Cardiac muscle cell (in vitro differentiated cells and primary cell): ENCODE data around the gene HEBP1. TPM values are rescaled to one million over a fixed set of nuclear protein-coding genes. Genes with fewer than 3 reads are reported as not detected.
A peak's percentile ranks its signal among the peaks of the same experiment; 100 is the strongest.

ENCODE experiments used
- DNase-seq, 2 donors: peaks; one replicate each; pipeline versions ENCODE4 v3.0.0 to v3.0.0-alpha.2; 2010 to 2017; ENCODE audit warnings: low read depth in 1 of 2, low spot score in 1 of 2
- H3K27ac ChIP-seq: fragments of 200-600 bp; sonication (generic); 2 replicates; pipeline ENCODE4 v1.5.1; 2016
- H3K27me3 ChIP-seq: fragments of 200-600 bp; sonication (generic); 2 replicates; pipeline ENCODE4 v1.6.0; 2016; ENCODE audit warnings: control low read depth
- H3K36me3 ChIP-seq: fragments of 200-600 bp; sonication (generic); 2 replicates; pipeline ENCODE4 v1.5.1; 2016; ENCODE audit warnings: control low read depth
- H3K4me1 ChIP-seq: fragments of 200-600 bp; sonication (generic); 2 replicates; pipeline ENCODE4 v1.8.1; 2017; ENCODE audit warnings: low read depth, mild to moderate bottlenecking, mixed run types
- H3K4me3 ChIP-seq: fragments of 200-600 bp; sonication (generic); 2 replicates; pipeline ENCODE4 v1.5.1; 2016; ENCODE audit warnings: mild to moderate bottlenecking
- H3K9me3 ChIP-seq: fragments of 200-600 bp; sonication (generic); 2 replicates; pipeline ENCODE4 v1.5.1; 2017; ENCODE audit warnings: low read depth, mild to moderate bottlenecking, control low read depth
- polyA plus RNA-seq: library from polyadenylated mRNA; unstranded; fragments of >200 nt; fragmentation: Nextera tagmentation; extraction: Ambion mirVana; gene quantifications from 2 replicates; pipeline ENCODE4 v1.2.1, GENCODE V29; 2016
- total RNA-seq: library from RNA; depleted of rRNA; stranded (reverse); fragments of >200 nt; gene quantifications from 2 replicates; pipeline ENCODE4 v1.2.3, GENCODE V29; 2016
- TF ChIP-seq, protein P1 (sequence below): IDR thresholded peaks from 2 replicates; pipeline ENCODE4 v1.5.1; 2012; ENCODE audit warnings: low read depth, mild to moderate bottlenecking, low read length

Gene HEBP1, protein sequence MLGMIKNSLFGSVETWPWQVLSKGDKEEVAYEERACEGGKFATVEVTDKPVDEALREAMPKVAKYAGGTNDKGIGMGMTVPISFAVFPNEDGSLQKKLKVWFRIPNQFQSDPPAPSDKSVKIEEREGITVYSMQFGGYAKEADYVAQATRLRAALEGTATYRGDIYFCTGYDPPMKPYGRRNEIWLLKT
- total RNA-seq, result 15.3 and 31.2 TPM in 2 replicates
- polyA plus RNA-seq, result 44.1 and 70.0 TPM in 2 replicates

DNA sequence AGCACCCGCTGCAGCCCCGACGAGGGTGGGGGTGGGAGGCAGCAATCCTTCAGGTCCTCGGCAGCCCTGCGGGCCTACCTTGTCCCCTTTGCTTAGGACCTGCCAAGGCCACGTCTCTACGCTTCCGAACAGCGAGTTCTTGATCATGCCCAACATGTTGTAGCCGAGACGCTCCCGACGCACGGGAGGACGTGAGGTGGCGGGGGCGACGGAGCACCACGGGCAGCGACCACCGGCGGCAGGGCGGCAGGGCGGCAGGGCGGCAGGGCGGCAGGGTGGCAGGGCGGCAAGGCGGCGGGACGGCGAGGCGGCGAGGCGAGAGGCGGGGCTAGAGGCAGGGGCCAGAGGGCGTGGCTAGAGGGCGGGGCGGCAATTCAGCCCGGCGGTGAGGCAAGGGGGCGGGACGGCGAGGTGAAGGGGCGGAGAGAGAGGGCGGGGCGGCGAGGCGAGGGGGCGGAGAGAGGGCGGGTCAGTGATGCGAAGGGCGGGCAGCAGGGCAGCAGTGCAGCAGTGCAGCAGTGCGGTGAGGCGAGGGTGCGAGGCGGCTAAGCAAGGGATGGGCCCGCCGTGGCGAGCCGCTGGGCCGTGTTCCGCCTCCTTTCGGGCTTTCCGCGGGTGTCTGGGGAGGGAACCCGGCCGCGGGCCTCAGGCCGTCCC is at the start of gene HEBP1:
TSS of gene HEBP1 (minus strand) at position 307 of the 657 bp plus-strand sequence. CDS start at position 156, 151 bp downstream.
- Histone ChIP-seq H3K4me3 (peak within 1 kb of the TSS; percentile 69), H3K27me3 (peaks cover 9% of the 10 kb centered on the region), H3K36me3 (no peaks in the 10 kb centered on the region), H3K27ac (peak within 1 kb of the TSS; percentile 72), H3K4me1 (peaks cover 9% of the 10 kb centered on the region), H3K9me3 (no peaks in the 10 kb centered on the region)
- peak; percentile 95 to 96 for DNase-seq
- TF ChIP-seq, protein P1, sequence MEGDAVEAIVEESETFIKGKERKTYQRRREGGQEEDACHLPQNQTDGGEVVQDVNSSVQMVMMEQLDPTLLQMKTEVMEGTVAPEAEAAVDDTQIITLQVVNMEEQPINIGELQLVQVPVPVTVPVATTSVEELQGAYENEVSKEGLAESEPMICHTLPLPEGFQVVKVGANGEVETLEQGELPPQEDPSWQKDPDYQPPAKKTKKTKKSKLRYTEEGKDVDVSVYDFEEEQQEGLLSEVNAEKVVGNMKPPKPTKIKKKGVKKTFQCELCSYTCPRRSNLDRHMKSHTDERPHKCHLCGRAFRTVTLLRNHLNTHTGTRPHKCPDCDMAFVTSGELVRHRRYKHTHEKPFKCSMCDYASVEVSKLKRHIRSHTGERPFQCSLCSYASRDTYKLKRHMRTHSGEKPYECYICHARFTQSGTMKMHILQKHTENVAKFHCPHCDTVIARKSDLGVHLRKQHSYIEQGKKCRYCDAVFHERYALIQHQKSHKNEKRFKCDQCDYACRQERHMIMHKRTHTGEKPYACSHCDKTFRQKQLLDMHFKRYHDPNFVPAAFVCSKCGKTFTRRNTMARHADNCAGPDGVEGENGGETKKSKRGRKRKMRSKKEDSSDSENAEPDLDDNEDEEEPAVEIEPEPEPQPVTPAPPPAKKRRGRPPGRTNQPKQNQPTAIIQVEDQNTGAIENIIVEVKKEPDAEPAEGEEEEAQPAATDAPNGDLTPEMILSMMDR, result no peak

DNA sequence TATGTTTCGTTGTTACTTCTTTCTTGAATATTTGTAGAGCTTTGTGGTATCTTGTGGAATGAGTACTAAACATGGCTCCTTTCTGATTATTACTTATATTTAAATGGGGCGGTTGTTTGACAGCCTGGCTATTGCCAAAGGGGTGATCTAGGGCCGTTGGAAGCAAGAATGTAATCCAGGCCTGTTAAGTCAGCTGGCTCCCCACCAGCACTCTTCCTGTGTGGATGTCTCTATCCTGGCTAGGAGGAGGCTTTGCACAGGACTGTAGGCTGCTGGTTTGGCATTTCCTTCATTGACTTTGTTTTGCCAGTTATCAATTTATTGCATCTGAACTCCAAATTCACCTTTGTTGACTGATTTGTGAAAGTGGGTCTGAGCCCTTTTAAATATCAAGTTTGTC is 49.8 kb upstream of the HEBP1 start:
- peak in 1 of 2 donors; percentile 75 for DNase-seq
- H3K36me3 ChIP-seq, result no peaks in the 10 kb centered on the region

GRCh38 chr12:13046964-13047363 is 46.9 kb upstream of the HEBP1 start:
- H3K4me3 ChIP-seq, result no peak overlapping the region
- peaks cover 5% of the 10 kb centered on the region for H3K4me1 ChIP-seq
- no peaks in the 10 kb centered on the region for H3K9me3 ChIP-seq
- DNase-seq, result no peak
- TF ChIP-seq, protein P1, result no peak
- H3K36me3 ChIP-seq, result no peaks in the 10 kb centered on the region
- no peaks in the 10 kb centered on the region for H3K27me3 ChIP-seq
- no peak overlapping the region for H3K27ac ChIP-seq

More for the DNA sequence above, 49.8 kb upstream of the HEBP1 start:
- Histone ChIP-seq H3K4me3 (no peak overlapping the region), H3K27me3 (no peaks in the 10 kb centered on the region), H3K4me1 (peaks cover 4% of the 10 kb centered on the region), H3K9me3 (no peaks in the 10 kb centered on the region), H3K27ac (no peak overlapping the region)
- TF ChIP-seq, protein P1, result no peak

DNA sequence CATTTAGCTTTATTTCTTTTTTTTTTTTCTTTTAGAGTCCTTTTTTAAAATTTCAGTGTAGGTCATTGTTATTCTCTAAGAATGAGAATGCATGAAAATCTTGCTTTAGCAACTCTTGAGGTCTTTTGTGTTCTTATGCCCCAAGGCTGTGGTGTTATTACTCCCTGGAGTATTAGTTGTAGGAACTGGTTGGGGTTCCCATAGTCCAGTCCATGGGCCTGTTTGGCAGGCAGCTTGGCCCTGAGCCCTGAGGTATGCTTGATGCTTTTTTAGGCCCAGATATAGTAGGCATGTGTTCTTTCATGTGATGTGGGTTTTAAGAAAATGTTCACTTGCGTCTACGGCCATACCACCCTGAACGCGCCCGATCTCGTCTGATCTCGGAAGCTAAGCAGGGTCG is 45.8 kb upstream of the HEBP1 start:
- no peak overlapping the region for H3K4me3 ChIP-seq
- no peaks in the 10 kb centered on the region for H3K36me3 ChIP-seq
- no peaks in the 10 kb centered on the region for H3K9me3 ChIP-seq
- TF ChIP-seq, protein P1, result no peak
- H3K4me1 ChIP-seq, result peaks cover 5% of the 10 kb centered on the region
- no peak for DNase-seq
- no peaks in the 10 kb centered on the region for H3K27me3 ChIP-seq
- no peak overlapping the region for H3K27ac ChIP-seq

GRCh38 chr12:13044906-13045299 is 44.8 kb upstream of the HEBP1 start:
- TF ChIP-seq, protein P1, result no peak
- peak in 1 of 2 donors; percentile 29 for DNase-seq
- Histone ChIP-seq H3K4me3 (peak overlapping the region; percentile 96), H3K27me3 (no peaks in the 10 kb centered on the region), H3K4me1 (peaks cover 5% of the 10 kb centered on the region), H3K9me3 (no peaks in the 10 kb centered on the region), H3K27ac (no peak overlapping the region), H3K36me3 (no peaks in the 10 kb centered on the region)
